Liver (tissue), 9 donors: ENCODE results near the gene PEAR1. TPM values are rescaled to one million over a fixed set of nuclear protein-coding genes. Genes with fewer than 3 reads are reported as not detected.

ENCODE experiments used
- DNase-seq: peaks from one replicate; pipeline ENCODE4 v3.0.0-alpha.2; 2017; ENCODE audit warnings: low spot score
- H3K27ac ChIP-seq, 2 donors: one replicate each; pipeline ENCODE4 v1.7.0; 2013; ENCODE audit warnings: inconsistent platforms in 2 of 2, low read length in 2 of 2, control low read depth in 1 of 2, low read depth in 1 of 2, mild to moderate bottlenecking in 1 of 2
- H3K27me3 ChIP-seq, 4 donors: one replicate each; pipeline versions ENCODE4 v1.6.1 to v1.7.0; 2013; ENCODE audit warnings: low read length in 3 of 4, inconsistent platforms in 1 of 4, mild to moderate bottlenecking in 1 of 4, moderate library complexity in 1 of 4; ENCODE audit not compliant: control insufficient read depth in 4 of 4, insufficient read depth in 4 of 4
- H3K36me3 ChIP-seq, 4 donors: one replicate each; pipeline versions ENCODE4 v1.6.1 to v1.7.0; 2013; ENCODE audit warnings: low read length in 3 of 4, mild to moderate bottlenecking in 3 of 4, low read depth in 1 of 4, moderate library complexity in 1 of 4; ENCODE audit not compliant: control insufficient read depth in 4 of 4, insufficient read depth in 3 of 4
- H3K4me1 ChIP-seq, 4 donors: one replicate each; pipeline versions ENCODE4 v1.6.1 to v1.7.0; 2013; ENCODE audit warnings: low read length in 3 of 4, mild to moderate bottlenecking in 3 of 4, moderate library complexity in 1 of 4; ENCODE audit not compliant: control insufficient read depth in 4 of 4, insufficient read depth in 4 of 4
- H3K4me3 ChIP-seq, 3 donors: one replicate each; pipeline versions ENCODE4 v1.6.1 to v1.7.0; 2013; ENCODE audit warnings: low read length in 3 of 3, control low read depth in 1 of 3, low read depth in 1 of 3, mild to moderate bottlenecking in 1 of 3
- H3K9ac ChIP-seq, 2 donors: one replicate each; pipeline ENCODE4 v1.7.0; 2013; ENCODE audit warnings: low read length in 2 of 2, mild to moderate bottlenecking in 2 of 2, moderate library complexity in 2 of 2, control low read depth in 1 of 2, low read depth in 1 of 2
- H3K9me3 ChIP-seq, 4 donors: one replicate each; pipeline versions ENCODE4 v1.6.1 to v1.7.0; 2013; ENCODE audit warnings: low read length in 3 of 4; ENCODE audit not compliant: control insufficient read depth in 4 of 4
- FOXA1 ChIP-seq: IDR thresholded peaks from 2 replicates; pipeline ENCODE4 v1.6.1; 2016; ENCODE audit warnings: antibody characterized with exemption
- FOXA2 ChIP-seq: IDR thresholded peaks from 2 replicates; pipeline ENCODE4 v1.6.1; 2016; ENCODE audit warnings: antibody characterized with exemption
- GABPA ChIP-seq, 2 donors: IDR thresholded peaks in 1 of 2; conservative IDR thresholded peaks in 1 of 2; 2 replicates each; pipeline ENCODE4 v1.6.1; 2016; ENCODE audit warnings: antibody characterized with exemption in 2 of 2, mild to moderate bottlenecking in 1 of 2, moderate library complexity in 1 of 2
- HNF4A ChIP-seq, 2 donors: conservative IDR thresholded peaks; 2 replicates each; pipeline ENCODE4 v1.6.1; 2016; ENCODE audit warnings: antibody characterized with exemption in 2 of 2, mild to moderate bottlenecking in 2 of 2
- HNF4G ChIP-seq: IDR thresholded peaks from 2 replicates; pipeline ENCODE4 v1.6.1; 2016; ENCODE audit warnings: antibody characterized with exemption
- NR2F2 ChIP-seq: IDR thresholded peaks from 2 replicates; pipeline ENCODE4 v1.6.1; 2016; ENCODE audit warnings: antibody characterized with exemption
- RAD21 ChIP-seq, 2 donors: IDR thresholded peaks; 2 replicates each; pipeline ENCODE4 v1.6.1; 2016; ENCODE audit warnings: antibody characterized with exemption in 2 of 2, mild to moderate bottlenecking in 2 of 2
- RXRA ChIP-seq, 2 donors: IDR thresholded peaks; 2 replicates each; pipeline ENCODE4 v1.6.1; 2017 to 2018; ENCODE audit warnings: antibody characterized with exemption in 2 of 2, mild to moderate bottlenecking in 1 of 2
- SP1 ChIP-seq: IDR thresholded peaks from 2 replicates; pipeline ENCODE4 v1.6.1; 2018; ENCODE audit warnings: antibody characterized with exemption, mild to moderate bottlenecking
- TAF1 ChIP-seq: conservative IDR thresholded peaks from 2 replicates; pipeline ENCODE4 v1.6.1; 2016; ENCODE audit warnings: antibody characterized with exemption, mild to moderate bottlenecking
- YY1 ChIP-seq: IDR thresholded peaks from 2 replicates; pipeline ENCODE4 v1.6.1; 2016; ENCODE audit warnings: antibody characterized with exemption, mild to moderate bottlenecking
- WGBS: extraction: QIAGEN DNeasy Blood & Tissue Kit; methylation state at CpG from one replicate; pipeline ENCODE4 v1.1.7; 2013; 5-methylcytosine and 5-hydroxymethylcytosine counted together
- polyA plus RNA-seq, 2 donors: library from polyadenylated mRNA; stranded (reverse) in 1 of 2; unstranded in 1 of 2; fragments of 200-250 nt in 1 of 2; fragments of >200 nt in 1 of 2; fragmentation: Nextera tagmentation in 1 of 2; extraction: Ambion mirVana in 1 of 2; gene quantifications; one replicate each; pipeline versions ENCODE4 v1.2.1 to v1.2.3, GENCODE V29; 2013 to 2015
- total RNA-seq, 2 donors: library from RNA; depleted of rRNA; stranded (reverse); fragments of >200 nt; gene quantifications; one replicate each; pipeline ENCODE4 v1.2.3, GENCODE V29; 2014
- TF ChIP-seq, protein P1 (sequence below): fragments of 150-350 bp; IDR thresholded peaks from 2 replicates; pipeline ENCODE4 v1.5.1; 2017; ENCODE audit warnings: improper control_type of control experiment, low read depth, low read length; ENCODE audit not compliant: missing input control
- TF ChIP-seq, protein P2 (sequence below): IDR thresholded peaks from 2 replicates; pipeline ENCODE4 v1.6.1; 2016; ENCODE audit warnings: antibody characterized with exemption, mild to moderate bottlenecking
- TF ChIP-seq, protein P3 (sequence below): IDR thresholded peaks from 2 replicates; pipeline ENCODE4 v1.6.1; 2016; ENCODE audit warnings: antibody characterized with exemption
- TF ChIP-seq, protein P4 (sequence below): IDR thresholded peaks from 2 replicates; pipeline ENCODE4 v1.6.1; 2016; ENCODE audit warnings: antibody characterized with exemption
- TF ChIP-seq, protein P5 (sequence below): IDR thresholded peaks from 2 replicates; pipeline ENCODE4 v1.6.1; 2016; ENCODE audit warnings: antibody characterized with exemption
- donor health status: healthy.
- donor health status: healthy.
- donor health status: healthy.
- donor health status: healthy.
- donor health status: healthy.

PEAR1 gene, protein sequence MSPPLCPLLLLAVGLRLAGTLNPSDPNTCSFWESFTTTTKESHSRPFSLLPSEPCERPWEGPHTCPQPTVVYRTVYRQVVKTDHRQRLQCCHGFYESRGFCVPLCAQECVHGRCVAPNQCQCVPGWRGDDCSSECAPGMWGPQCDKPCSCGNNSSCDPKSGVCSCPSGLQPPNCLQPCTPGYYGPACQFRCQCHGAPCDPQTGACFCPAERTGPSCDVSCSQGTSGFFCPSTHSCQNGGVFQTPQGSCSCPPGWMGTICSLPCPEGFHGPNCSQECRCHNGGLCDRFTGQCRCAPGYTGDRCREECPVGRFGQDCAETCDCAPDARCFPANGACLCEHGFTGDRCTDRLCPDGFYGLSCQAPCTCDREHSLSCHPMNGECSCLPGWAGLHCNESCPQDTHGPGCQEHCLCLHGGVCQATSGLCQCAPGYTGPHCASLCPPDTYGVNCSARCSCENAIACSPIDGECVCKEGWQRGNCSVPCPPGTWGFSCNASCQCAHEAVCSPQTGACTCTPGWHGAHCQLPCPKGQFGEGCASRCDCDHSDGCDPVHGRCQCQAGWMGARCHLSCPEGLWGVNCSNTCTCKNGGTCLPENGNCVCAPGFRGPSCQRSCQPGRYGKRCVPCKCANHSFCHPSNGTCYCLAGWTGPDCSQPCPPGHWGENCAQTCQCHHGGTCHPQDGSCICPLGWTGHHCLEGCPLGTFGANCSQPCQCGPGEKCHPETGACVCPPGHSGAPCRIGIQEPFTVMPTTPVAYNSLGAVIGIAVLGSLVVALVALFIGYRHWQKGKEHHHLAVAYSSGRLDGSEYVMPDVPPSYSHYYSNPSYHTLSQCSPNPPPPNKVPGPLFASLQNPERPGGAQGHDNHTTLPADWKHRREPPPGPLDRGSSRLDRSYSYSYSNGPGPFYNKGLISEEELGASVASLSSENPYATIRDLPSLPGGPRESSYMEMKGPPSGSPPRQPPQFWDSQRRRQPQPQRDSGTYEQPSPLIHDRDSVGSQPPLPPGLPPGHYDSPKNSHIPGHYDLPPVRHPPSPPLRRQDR
- total RNA-seq (1 to 10 TPM; 2.1 to 4.4 TPM), polyA plus RNA-seq (1 to 10 TPM; 3.0 to 3.2 TPM)

DNA sequence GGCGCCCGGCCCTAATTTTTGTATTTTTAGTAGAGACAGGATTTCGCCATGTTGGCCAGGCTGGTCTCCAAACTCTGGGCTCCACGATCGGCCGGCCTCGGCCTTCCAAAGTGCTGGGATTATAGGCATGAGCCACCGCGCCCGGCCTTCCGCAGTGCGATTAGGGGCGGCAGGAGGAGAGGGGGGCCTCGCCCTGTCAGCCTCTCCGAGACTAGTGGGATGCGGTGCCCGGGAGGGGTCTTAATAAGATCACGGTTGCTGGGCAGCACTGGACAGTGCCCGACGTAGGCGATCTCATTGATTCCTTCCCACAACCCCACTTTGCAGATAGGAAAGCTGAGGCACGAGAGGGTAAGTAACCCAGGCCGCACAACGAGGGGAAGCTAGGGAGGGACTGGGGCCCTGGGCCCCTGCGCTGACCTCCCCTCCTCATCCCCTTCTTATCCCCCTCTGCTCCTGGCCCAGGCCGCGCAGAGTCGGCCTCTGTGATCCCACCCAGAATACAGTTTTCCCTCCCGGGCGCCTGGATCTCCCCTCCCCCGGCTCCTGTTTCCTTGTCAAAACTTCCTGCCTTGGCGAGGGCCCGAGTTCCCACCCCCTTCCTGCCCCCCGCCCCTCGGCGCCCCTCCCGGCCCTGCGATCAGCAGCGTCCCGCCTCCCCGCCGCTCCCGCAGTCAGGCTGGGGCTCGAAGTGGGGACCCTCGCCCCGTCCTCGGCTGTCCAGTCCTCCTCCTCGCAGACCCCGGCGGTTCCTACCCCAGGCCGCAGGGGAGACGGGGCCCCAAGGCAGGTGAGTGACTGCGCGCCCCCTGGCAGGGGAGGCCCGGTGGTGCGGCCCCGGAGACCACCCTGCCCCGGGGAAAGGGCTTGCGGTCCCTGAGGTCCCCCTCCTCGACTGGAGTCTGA, at the start of gene PEAR1:
Gene PEAR1 (plus strand): TSS at position 671 of the 906 bp plus-strand sequence. CDS start 10,209 bp downstream, outside the sequence.
- no peaks in the 10 kb centered on the region for H3K9me3 ChIP-seq
- WGBS = 10% methylated on average over 60 of the region's 60 CpGs
- DNase-seq = peak; percentile 55
- peak within 1 kb of the TSS in 1 of 2 donors; percentile 58 for H3K9ac ChIP-seq
- peaks cover 0 to 6% (median 2%) of the 10 kb centered on the region in 4 donors for H3K27me3 ChIP-seq
- no peaks in the 10 kb centered on the region for H3K36me3 ChIP-seq
- peak within 1 kb of the TSS in 2 of 3 donors; percentile 21 to 42 for H3K4me3 ChIP-seq
- H3K4me1 ChIP-seq = peaks cover 0 to 18% (median 9%) of the 10 kb centered on the region in 4 donors
- peak within 1 kb of the TSS; percentile 58 to 75 for H3K27ac ChIP-seq
- TF ChIP-seq RXRA (IDR thresholded peaks at IDR 0.05) = no peak
- TF ChIP-seq, protein P1, sequence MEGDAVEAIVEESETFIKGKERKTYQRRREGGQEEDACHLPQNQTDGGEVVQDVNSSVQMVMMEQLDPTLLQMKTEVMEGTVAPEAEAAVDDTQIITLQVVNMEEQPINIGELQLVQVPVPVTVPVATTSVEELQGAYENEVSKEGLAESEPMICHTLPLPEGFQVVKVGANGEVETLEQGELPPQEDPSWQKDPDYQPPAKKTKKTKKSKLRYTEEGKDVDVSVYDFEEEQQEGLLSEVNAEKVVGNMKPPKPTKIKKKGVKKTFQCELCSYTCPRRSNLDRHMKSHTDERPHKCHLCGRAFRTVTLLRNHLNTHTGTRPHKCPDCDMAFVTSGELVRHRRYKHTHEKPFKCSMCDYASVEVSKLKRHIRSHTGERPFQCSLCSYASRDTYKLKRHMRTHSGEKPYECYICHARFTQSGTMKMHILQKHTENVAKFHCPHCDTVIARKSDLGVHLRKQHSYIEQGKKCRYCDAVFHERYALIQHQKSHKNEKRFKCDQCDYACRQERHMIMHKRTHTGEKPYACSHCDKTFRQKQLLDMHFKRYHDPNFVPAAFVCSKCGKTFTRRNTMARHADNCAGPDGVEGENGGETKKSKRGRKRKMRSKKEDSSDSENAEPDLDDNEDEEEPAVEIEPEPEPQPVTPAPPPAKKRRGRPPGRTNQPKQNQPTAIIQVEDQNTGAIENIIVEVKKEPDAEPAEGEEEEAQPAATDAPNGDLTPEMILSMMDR = no peak
- no peak for TF ChIP-seq NR2F2
- no peak for TF ChIP-seq HNF4A (conservative IDR thresholded peaks at IDR 0.05)
- no peak for TF ChIP-seq RAD21 (IDR thresholded peaks at IDR 0.05)

DNA sequence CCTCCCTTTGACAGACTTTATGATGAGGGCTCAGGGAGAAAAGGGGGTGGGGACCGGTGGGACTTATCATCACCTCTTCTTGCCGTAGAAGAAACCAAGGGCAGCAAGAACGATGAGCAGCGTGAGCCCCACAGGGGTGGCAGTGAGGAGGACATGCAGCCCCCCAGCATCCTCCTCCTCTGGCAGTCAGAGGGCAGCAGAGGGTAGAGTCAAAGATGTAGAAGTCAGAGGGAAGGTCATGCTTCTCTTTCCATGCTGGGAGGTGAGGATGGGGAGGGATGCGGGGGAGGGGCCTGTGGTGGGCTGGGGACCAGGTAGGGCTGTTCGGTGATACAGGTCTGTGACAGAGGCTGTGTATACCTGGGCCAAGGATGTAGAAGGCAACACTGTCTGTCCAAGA, 49.4 kb upstream of the PEAR1 start:
- peaks cover 0 to 9% (median 7%) of the 10 kb centered on the region in 4 donors for H3K27me3 ChIP-seq
- TF ChIP-seq GABPA (IDR thresholded peaks at IDR 0.05 in 1 of 2, conservative IDR thresholded peaks at IDR 0.05 in 1 of 2) = no peak
- TF ChIP-seq YY1 = no peak
- no peak for TF ChIP-seq HNF4A (conservative IDR thresholded peaks at IDR 0.05)
- TF ChIP-seq RXRA (IDR thresholded peaks at IDR 0.05) = no peak
- no peak for TF ChIP-seq SP1
- no peak for TF ChIP-seq FOXA1
- no peak for TF ChIP-seq FOXA2
- TF ChIP-seq, protein P2, sequence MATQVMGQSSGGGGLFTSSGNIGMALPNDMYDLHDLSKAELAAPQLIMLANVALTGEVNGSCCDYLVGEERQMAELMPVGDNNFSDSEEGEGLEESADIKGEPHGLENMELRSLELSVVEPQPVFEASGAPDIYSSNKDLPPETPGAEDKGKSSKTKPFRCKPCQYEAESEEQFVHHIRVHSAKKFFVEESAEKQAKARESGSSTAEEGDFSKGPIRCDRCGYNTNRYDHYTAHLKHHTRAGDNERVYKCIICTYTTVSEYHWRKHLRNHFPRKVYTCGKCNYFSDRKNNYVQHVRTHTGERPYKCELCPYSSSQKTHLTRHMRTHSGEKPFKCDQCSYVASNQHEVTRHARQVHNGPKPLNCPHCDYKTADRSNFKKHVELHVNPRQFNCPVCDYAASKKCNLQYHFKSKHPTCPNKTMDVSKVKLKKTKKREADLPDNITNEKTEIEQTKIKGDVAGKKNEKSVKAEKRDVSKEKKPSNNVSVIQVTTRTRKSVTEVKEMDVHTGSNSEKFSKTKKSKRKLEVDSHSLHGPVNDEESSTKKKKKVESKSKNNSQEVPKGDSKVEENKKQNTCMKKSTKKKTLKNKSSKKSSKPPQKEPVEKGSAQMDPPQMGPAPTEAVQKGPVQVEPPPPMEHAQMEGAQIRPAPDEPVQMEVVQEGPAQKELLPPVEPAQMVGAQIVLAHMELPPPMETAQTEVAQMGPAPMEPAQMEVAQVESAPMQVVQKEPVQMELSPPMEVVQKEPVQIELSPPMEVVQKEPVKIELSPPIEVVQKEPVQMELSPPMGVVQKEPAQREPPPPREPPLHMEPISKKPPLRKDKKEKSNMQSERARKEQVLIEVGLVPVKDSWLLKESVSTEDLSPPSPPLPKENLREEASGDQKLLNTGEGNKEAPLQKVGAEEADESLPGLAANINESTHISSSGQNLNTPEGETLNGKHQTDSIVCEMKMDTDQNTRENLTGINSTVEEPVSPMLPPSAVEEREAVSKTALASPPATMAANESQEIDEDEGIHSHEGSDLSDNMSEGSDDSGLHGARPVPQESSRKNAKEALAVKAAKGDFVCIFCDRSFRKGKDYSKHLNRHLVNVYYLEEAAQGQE = no peak
- TF ChIP-seq TAF1 = no peak
- no peak for TF ChIP-seq NR2F2
- TF ChIP-seq, protein P1 = no peak
- TF ChIP-seq, protein P3, sequence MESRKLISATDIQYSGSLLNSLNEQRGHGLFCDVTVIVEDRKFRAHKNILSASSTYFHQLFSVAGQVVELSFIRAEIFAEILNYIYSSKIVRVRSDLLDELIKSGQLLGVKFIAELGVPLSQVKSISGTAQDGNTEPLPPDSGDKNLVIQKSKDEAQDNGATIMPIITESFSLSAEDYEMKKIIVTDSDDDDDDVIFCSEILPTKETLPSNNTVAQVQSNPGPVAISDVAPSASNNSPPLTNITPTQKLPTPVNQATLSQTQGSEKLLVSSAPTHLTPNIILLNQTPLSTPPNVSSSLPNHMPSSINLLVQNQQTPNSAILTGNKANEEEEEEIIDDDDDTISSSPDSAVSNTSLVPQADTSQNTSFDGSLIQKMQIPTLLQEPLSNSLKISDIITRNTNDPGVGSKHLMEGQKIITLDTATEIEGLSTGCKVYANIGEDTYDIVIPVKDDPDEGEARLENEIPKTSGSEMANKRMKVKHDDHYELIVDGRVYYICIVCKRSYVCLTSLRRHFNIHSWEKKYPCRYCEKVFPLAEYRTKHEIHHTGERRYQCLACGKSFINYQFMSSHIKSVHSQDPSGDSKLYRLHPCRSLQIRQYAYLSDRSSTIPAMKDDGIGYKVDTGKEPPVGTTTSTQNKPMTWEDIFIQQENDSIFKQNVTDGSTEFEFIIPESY = no peak
- TF ChIP-seq, protein P4, sequence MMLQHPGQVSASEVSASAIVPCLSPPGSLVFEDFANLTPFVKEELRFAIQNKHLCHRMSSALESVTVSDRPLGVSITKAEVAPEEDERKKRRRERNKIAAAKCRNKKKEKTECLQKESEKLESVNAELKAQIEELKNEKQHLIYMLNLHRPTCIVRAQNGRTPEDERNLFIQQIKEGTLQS = no peak
- TF ChIP-seq HNF4G = no peak
- TF ChIP-seq, protein P5, sequence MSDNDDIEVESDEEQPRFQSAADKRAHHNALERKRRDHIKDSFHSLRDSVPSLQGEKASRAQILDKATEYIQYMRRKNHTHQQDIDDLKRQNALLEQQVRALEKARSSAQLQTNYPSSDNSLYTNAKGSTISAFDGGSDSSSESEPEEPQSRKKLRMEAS = no peak

More for the DNA sequence above, 49.4 kb upstream of the PEAR1 start:
- Histone ChIP-seq H3K4me3 (no peak overlapping the region), H3K27ac (no peak overlapping the region), H3K9me3 (no peaks in the 10 kb centered on the region), H3K9ac (no peak overlapping the region), H3K4me1 (peaks cover 0 to 6% (median 4%) of the 10 kb centered on the region in 4 donors), H3K36me3 (no peaks in the 10 kb centered on the region)
- WGBS = 40% methylated on average over 6 of the region's 6 CpGs
- no peak for DNase-seq
